Adrenal gland (tissue), 12 donors: Measurements from ENCODE around the gene GLIPR1L2. TPM values are rescaled to one million over a fixed set of nuclear protein-coding genes. Genes with fewer than 3 reads are reported as not detected.

Source experiments
- DNase-seq, 7 donors: peaks; one replicate each; pipeline ENCODE4 v3.0.0-alpha.2; 2019 to 2020
- H3K27ac ChIP-seq, 5 donors: fragments of 200-600 bp; sonication (generic) in 4 of 5; 1 replicate in 3 of 5; 2 replicates in 2 of 5; pipeline versions ENCODE4 v1.5.1 to v1.8.0; 2016 to 2020; ENCODE audit warnings: mild to moderate bottlenecking in 1 of 5
- H3K27me3 ChIP-seq: fragments of 200-600 bp; 2 replicates; pipeline ENCODE4 v1.8.0; 2021
- H3K36me3 ChIP-seq, 2 donors: fragments of 200-600 bp; replicated peaks in 1 of 2; 1 replicate in 1 of 2; 2 replicates in 1 of 2; pipeline versions ENCODE4 v1.5.1 to v1.8.0; 2018 to 2022
- H3K4me1 ChIP-seq, 2 donors: fragments of 200-600 bp; replicated peaks in 1 of 2; 1 replicate in 1 of 2; 2 replicates in 1 of 2; pipeline versions ENCODE4 v1.5.1 to v1.8.0; 2018 to 2021
- H3K4me3 ChIP-seq, 4 donors: fragments of 200-600 bp; sonication (generic) in 3 of 4; one replicate each; pipeline ENCODE4 v1.5.1; 2016 to 2018
- H3K9me3 ChIP-seq, 3 donors: fragments of 200-600 bp; sonication (generic) in 1 of 3; replicated peaks in 1 of 3; 1 replicate in 2 of 3; 2 replicates in 1 of 3; pipeline versions ENCODE4 v1.5.1 to v1.8.0; 2016 to 2021
- POLR2A ChIP-seq, 2 donors: fragments of 450-650 bp; IDR thresholded peaks; one replicate each; pipeline ENCODE4 v1.6.1; 2017; ENCODE audit warnings: antibody characterized with exemption in 2 of 2, mild to moderate bottlenecking in 2 of 2, moderate library complexity in 1 of 2
- WGBS, 4 donors: extraction: QIAGEN DNeasy Blood & Tissue Kit in 2 of 4; methylation state at CpG; one replicate each; pipeline versions ENCODE4 v1.1.5 to v1.1.7; 2013 to 2017; 5-methylcytosine and 5-hydroxymethylcytosine counted together
- intact Hi-C, 2 donors: fragments of 100-400 bp; cut with DNase I; formaldehyde crosslinking; loops; one replicate each; pipeline versions ENCODE4 v1.14.1 to v1.15.0; 2022 to 2023
- polyA plus RNA-seq, 3 donors: library from polyadenylated mRNA; stranded (reverse); fragments of 200-250 nt in 2 of 3; fragments of 350-450 nt in 1 of 3; fragmentation: Illumina TruSeq in 1 of 3; extraction: RNeasy Lipid Tissue Mini Kit (QIAGEN cat#74804) in 1 of 3; gene quantifications; one replicate each; pipeline ENCODE4 v1.2.3, GENCODE V29; 2013 to 2014
- total RNA-seq, 9 donors: library from RNA; depleted of rRNA in 4 of 9; stranded (reverse); fragments of >200 nt in 4 of 9; fragments of 120-200 nt in 1 of 9; fragmentation: NEBNext Ultra II Directional in 1 of 9; extraction: Animal tissue kit (Norgen Biotek cat#: 25700) in 1 of 9; gene quantifications; one replicate each; pipeline versions ENCODE4 v1.1.0 to v1.2.4, GENCODE V29; 2013 to 2023
- TF ChIP-seq, protein P1 (sequence below), 6 experiments: fragments of 450-650 bp in 4 of 6; fragments of 200-600 bp in 2 of 6; sonication (generic) in 1 of 6; IDR thresholded peaks; 1 replicate in 5 of 6; 2 replicates in 1 of 6; pipeline versions ENCODE4 v1.5.1 to v1.8.0; 2016 to 2021; ENCODE audit warnings: antibody characterized with exemption in 6 of 6, mild to moderate bottlenecking in 2 of 6, moderate library complexity in 1 of 6
- donor health status: healthy with polysubstance abuse.
- donor health status: Bipolar disorder and iron deficiency.
- donor health status: DM: yes; HTN: yes; CAD: no.
- donor health status: DM: no; HTN: no; CAD: no.
- donor health status: DM: no; HTN: no; CAD: no.
- donor health status: DM: yes; HTN: yes; CAD: no.

The GLIPR1L2 gene
- total and polyA plus RNA-seq, 12 donors = 0.51 to 6.2 (median 1.5) TPM

DNA sequence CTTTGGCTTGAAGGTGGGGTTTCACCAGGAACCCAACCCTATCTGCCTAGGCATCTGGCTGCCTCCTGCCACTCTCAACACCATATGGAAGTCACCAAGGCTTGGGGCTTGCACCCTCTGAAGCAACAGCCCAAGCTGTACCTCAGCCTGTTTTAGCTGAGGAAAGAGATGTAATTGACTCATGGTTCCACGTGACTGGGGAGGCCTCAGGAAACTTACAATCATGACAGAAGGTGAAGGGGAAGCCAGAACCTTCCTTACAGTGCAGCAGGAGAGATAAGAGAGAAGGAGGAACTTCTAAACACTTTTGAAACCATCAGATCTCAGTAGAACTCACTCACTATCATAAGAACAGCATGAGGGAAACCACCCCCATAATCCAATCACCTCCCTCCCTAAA, 29.5 kb upstream of the GLIPR1L2 start:
- Histone ChIP-seq H3K27me3 (no peaks in the 10 kb centered on the region), H3K27ac (no peak overlapping the region), H3K36me3 (no peaks in the 10 kb centered on the region), H3K4me3 (no peak overlapping the region), H3K9me3 (no peaks in the 10 kb centered on the region), H3K4me1 (no peaks in the 10 kb centered on the region)
- DNase-seq = no peak
- intact Hi-C loops = no loop called here
- no peak for TF ChIP-seq POLR2A (IDR thresholded peaks at IDR 0.05)
- TF ChIP-seq, protein P1, sequence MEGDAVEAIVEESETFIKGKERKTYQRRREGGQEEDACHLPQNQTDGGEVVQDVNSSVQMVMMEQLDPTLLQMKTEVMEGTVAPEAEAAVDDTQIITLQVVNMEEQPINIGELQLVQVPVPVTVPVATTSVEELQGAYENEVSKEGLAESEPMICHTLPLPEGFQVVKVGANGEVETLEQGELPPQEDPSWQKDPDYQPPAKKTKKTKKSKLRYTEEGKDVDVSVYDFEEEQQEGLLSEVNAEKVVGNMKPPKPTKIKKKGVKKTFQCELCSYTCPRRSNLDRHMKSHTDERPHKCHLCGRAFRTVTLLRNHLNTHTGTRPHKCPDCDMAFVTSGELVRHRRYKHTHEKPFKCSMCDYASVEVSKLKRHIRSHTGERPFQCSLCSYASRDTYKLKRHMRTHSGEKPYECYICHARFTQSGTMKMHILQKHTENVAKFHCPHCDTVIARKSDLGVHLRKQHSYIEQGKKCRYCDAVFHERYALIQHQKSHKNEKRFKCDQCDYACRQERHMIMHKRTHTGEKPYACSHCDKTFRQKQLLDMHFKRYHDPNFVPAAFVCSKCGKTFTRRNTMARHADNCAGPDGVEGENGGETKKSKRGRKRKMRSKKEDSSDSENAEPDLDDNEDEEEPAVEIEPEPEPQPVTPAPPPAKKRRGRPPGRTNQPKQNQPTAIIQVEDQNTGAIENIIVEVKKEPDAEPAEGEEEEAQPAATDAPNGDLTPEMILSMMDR (IDR thresholded peaks at IDR 0.05) = no peak
- 57 to 70% (median 63%) methylated on average over 1 of the region's 1 CpG for WGBS, 4 donors

DNA sequence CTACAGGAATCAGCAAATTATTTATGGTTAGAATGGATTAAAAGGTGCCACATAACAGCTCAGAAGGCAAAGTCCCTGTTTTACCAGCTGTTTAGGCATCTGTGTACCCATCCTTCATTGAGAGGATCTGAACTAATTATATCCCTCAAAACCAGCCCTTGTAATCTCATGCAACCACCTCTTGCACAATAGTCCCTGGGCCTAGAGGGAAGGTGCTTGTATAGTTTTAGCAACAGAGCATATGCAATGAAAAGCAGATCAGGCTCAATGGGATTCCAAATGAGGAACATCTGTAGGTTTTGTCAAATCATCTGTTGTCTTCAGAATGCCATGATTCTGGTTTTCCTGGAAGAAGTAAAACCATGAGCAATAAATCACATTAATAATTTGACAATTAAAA, 26.0 kb upstream of the GLIPR1L2 start:
- Histone ChIP-seq H3K4me3 (no peak overlapping the region), H3K36me3 (no peaks in the 10 kb centered on the region), H3K27ac (no peak overlapping the region), H3K27me3 (no peaks in the 10 kb centered on the region), H3K9me3 (peaks cover 0 to 8% (median 0%) of the 10 kb centered on the region in 3 donors), H3K4me1 (no peaks in the 10 kb centered on the region)
- peak in 1 of 7 donors; percentile 22 for DNase-seq
- no peak for TF ChIP-seq POLR2A (IDR thresholded peaks at IDR 0.05)
- TF ChIP-seq, protein P1 (IDR thresholded peaks at IDR 0.05) = no peak
- intact Hi-C loops = no loop called here

DNA sequence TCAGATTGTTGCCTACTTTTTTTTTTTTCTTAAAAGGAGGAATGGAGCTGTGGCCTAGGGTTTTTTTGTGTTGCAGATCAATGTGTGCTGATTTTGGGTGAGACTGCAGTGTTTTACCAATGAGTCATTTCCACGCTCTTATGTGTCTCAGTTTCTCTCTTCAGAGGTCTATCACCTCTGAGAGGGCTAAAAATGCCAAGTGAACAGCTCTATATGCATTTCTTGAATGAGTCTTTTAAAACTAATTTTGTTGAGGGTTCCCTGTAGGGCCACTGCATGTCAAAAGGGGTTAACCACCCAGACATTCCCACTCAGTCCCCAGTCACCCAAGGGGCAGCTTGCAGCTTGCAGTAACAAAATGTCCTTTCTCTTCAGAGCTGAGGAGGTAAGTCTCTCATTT, 24.3 kb upstream of the GLIPR1L2 start:
- Histone ChIP-seq H3K27ac (no peak overlapping the region), H3K4me1 (no peaks in the 10 kb centered on the region), H3K36me3 (no peaks in the 10 kb centered on the region), H3K9me3 (peaks cover 0 to 8% (median 0%) of the 10 kb centered on the region in 3 donors), H3K27me3 (no peaks in the 10 kb centered on the region), H3K4me3 (no peak overlapping the region)
- WGBS, 4 donors = 95 to 100% (median 98%) methylated on average over 1 of the region's 1 CpG
- TF ChIP-seq, protein P1 (IDR thresholded peaks at IDR 0.05) = no peak
- TF ChIP-seq POLR2A (IDR thresholded peaks at IDR 0.05) = no peak
- DNase-seq = no peak
- intact Hi-C loops = no loop called here

DNA sequence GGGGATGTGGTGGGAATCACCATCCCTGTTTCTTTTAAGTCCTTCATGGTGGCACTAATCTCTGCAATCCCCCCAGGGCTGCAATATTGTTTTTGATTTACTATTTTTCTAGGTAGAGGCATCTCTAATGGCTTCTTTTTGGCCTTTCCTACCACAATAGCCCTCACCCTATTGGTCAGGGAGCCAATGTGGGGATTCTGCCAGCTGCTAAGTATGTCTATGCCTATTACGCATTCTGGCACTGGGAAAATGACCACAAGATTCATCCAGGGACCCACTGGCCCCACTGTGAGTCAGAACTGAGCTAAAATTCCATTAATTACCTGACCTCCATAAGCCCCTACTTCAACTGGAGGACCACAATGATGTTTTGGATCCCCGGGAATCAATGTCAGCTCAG, 15.9 kb upstream of the GLIPR1L2 start:
- WGBS, 4 donors = 93 to 98% (median 94%) methylated on average over 2 of the region's 2 CpGs
- TF ChIP-seq POLR2A (IDR thresholded peaks at IDR 0.05) = no peak
- TF ChIP-seq, protein P1 (IDR thresholded peaks at IDR 0.05) = no peak
- intact Hi-C loops = no loop called here
- Histone ChIP-seq H3K27ac (no peak overlapping the region), H3K4me1 (peaks cover 0 to 6% of the 10 kb centered on the region in 2 donors), H3K36me3 (no peaks in the 10 kb centered on the region), H3K27me3 (no peaks in the 10 kb centered on the region), H3K9me3 (no peaks in the 10 kb centered on the region), H3K4me3 (no peak overlapping the region)
- DNase-seq = no peak
